ENCODE measurements around the gene AKT2. TPM values are rescaled to one million over a fixed set of nuclear protein-coding genes. Genes with fewer than 3 reads are reported as not detected.

AKT2 gene
- total RNA-seq, 1 donor from 2014 or later: 127 TPM

GRCh38 chr19:40237791-40238190 lies 47.4 kb downstream of the AKT2 start:
- no peak for FAIRE-seq
- Histone ChIP-seq H3K9me3 (ENCODE audit: insufficient read depth, low read depth, low read length) (no peaks in the 10 kb centered on the region), H3K27ac (ENCODE audit: low read depth, low read length) (no peak overlapping the region), H3K4me1 (ENCODE audit: insufficient read depth, low read length) (peaks cover 9% of the 10 kb centered on the region), H3K36me3 (ENCODE audit: insufficient read depth, low read length) (peaks cover 13% of the 10 kb centered on the region), H2AFZ (ENCODE audit: low read depth, low read length) (no peak overlapping the region), H3K4me2 (ENCODE audit: low read length) (no peak overlapping the region), H3K79me2 (ENCODE audit: insufficient read depth, low read length) (no peaks in the 10 kb centered on the region), H4K20me1 (ENCODE audit: insufficient read depth, low read length) (peaks cover 33% of the 10 kb centered on the region), H3K9ac (ENCODE audit: low read length) (no peak overlapping the region), H3K27me3 (ENCODE audit: insufficient read depth, low read length) (no peaks in the 10 kb centered on the region), H3K4me3 (ENCODE audit: insufficient read depth, low read depth, low read length) (no peak overlapping the region)
- peaks cover 7% of the 10 kb centered on the region for H3K36me3 Mint-ChIP-seq (ENCODE audit: low read depth, unreplicated experiment)
- no peak overlapping the region for H3K4me3 Mint-ChIP-seq (ENCODE audit: unreplicated experiment)
- no peaks in the 10 kb centered on the region for H3K9me3 Mint-ChIP-seq (ENCODE audit: unreplicated experiment)
- no peak for DNase-seq (ENCODE audit: low read depth)
- H3K4me1 Mint-ChIP-seq (ENCODE audit: low read depth, unreplicated experiment): no peaks in the 10 kb centered on the region
- H3K27me3 Mint-ChIP-seq (ENCODE audit: low read depth, unreplicated experiment): no peaks in the 10 kb centered on the region
- TF ChIP-seq EZH2 (IDR thresholded peaks at IDR 0.05; ENCODE audit: insufficient read depth, low read length): no peak
- no peak for TF ChIP-seq CTCF (IDR thresholded peaks at IDR 0.05; ENCODE audit: insufficient read depth, low read depth, low read length)
- no peak overlapping the region for H3K27ac Mint-ChIP-seq (ENCODE audit: unreplicated experiment)

GRCh38 chr19:40236366-40236765 lies 48.8 kb downstream of the AKT2 start:
- Histone ChIP-seq H4K20me1 (ENCODE audit: insufficient read depth, low read length) (peaks cover 22% of the 10 kb centered on the region), H3K4me2 (ENCODE audit: low read length) (no peak overlapping the region), H3K9ac (ENCODE audit: low read length) (no peak overlapping the region), H3K27me3 (ENCODE audit: insufficient read depth, low read length) (no peaks in the 10 kb centered on the region), H3K79me2 (ENCODE audit: insufficient read depth, low read length) (no peaks in the 10 kb centered on the region), H3K9me3 (ENCODE audit: insufficient read depth, low read depth, low read length) (no peaks in the 10 kb centered on the region), H2AFZ (ENCODE audit: low read depth, low read length) (no peak overlapping the region), H3K4me1 (ENCODE audit: insufficient read depth, low read length) (peaks cover 8% of the 10 kb centered on the region), H3K27ac (ENCODE audit: low read depth, low read length) (no peak overlapping the region), H3K4me3 (ENCODE audit: insufficient read depth, low read depth, low read length) (no peak overlapping the region), H3K36me3 (ENCODE audit: insufficient read depth, low read length) (peaks cover 13% of the 10 kb centered on the region)
- FAIRE-seq (no peak), DNase-seq (ENCODE audit: low read depth) (no peak)
- Mint-ChIP-seq H3K4me1 (ENCODE audit: low read depth, unreplicated experiment) (peaks cover 8% of the 10 kb centered on the region), H3K9me3 (ENCODE audit: unreplicated experiment) (no peaks in the 10 kb centered on the region), H3K27me3 (ENCODE audit: low read depth, unreplicated experiment) (no peaks in the 10 kb centered on the region), H3K36me3 (ENCODE audit: low read depth, unreplicated experiment) (peaks cover 7% of the 10 kb centered on the region), H3K27ac (ENCODE audit: unreplicated experiment) (no peak overlapping the region), H3K4me3 (ENCODE audit: unreplicated experiment) (no peak overlapping the region)
- TF ChIP-seq CTCF (IDR thresholded peaks at IDR 0.05; ENCODE audit: insufficient read depth, low read depth, low read length) (no peak), EZH2 (IDR thresholded peaks at IDR 0.05; ENCODE audit: insufficient read depth, low read length) (no peak)

- Histone ChIP-seq H3K4me1 (ENCODE audit: insufficient read depth, low read length) (peaks cover 10% of the 10 kb centered on the region), H2AFZ (ENCODE audit: low read depth, low read length) (no peak overlapping the region), H3K9ac (ENCODE audit: low read length) (no peak overlapping the region), H3K27ac (ENCODE audit: low read depth, low read length) (no peak overlapping the region), H3K79me2 (ENCODE audit: insufficient read depth, low read length) (no peaks in the 10 kb centered on the region), H3K4me2 (ENCODE audit: low read length) (no peak overlapping the region), H3K9me3 (ENCODE audit: insufficient read depth, low read depth, low read length) (no peaks in the 10 kb centered on the region), H4K20me1 (ENCODE audit: insufficient read depth, low read length) (peaks cover 22% of the 10 kb centered on the region), H3K4me3 (ENCODE audit: insufficient read depth, low read depth, low read length) (no peak overlapping the region), H3K27me3 (ENCODE audit: insufficient read depth, low read length) (no peaks in the 10 kb centered on the region), H3K36me3 (ENCODE audit: insufficient read depth, low read length) (peaks cover 13% of the 10 kb centered on the region)
- FAIRE-seq (no peak), DNase-seq (ENCODE audit: low read depth) (no peak)
- peaks cover 7% of the 10 kb centered on the region for H3K36me3 Mint-ChIP-seq (ENCODE audit: low read depth, unreplicated experiment)
- no peak overlapping the region for H3K4me3 Mint-ChIP-seq (ENCODE audit: unreplicated experiment)
- no peak overlapping the region for H3K27ac Mint-ChIP-seq (ENCODE audit: unreplicated experiment)
- H3K27me3 Mint-ChIP-seq (ENCODE audit: low read depth, unreplicated experiment): no peaks in the 10 kb centered on the region
- TF ChIP-seq CTCF (IDR thresholded peaks at IDR 0.05; ENCODE audit: insufficient read depth, low read depth, low read length): no peak
- TF ChIP-seq EZH2 (IDR thresholded peaks at IDR 0.05; ENCODE audit: insufficient read depth, low read length): no peak
- H3K4me1 Mint-ChIP-seq (ENCODE audit: low read depth, unreplicated experiment): peaks cover 12% of the 10 kb centered on the region
- no peaks in the 10 kb centered on the region for H3K9me3 Mint-ChIP-seq (ENCODE audit: unreplicated experiment)
Observed at GRCh38 chr19:40236026-40236355, 49.2 kb downstream of the AKT2 start.
